ENCODE results near the gene NOVA2.

The NOVA2 gene

DNA sequence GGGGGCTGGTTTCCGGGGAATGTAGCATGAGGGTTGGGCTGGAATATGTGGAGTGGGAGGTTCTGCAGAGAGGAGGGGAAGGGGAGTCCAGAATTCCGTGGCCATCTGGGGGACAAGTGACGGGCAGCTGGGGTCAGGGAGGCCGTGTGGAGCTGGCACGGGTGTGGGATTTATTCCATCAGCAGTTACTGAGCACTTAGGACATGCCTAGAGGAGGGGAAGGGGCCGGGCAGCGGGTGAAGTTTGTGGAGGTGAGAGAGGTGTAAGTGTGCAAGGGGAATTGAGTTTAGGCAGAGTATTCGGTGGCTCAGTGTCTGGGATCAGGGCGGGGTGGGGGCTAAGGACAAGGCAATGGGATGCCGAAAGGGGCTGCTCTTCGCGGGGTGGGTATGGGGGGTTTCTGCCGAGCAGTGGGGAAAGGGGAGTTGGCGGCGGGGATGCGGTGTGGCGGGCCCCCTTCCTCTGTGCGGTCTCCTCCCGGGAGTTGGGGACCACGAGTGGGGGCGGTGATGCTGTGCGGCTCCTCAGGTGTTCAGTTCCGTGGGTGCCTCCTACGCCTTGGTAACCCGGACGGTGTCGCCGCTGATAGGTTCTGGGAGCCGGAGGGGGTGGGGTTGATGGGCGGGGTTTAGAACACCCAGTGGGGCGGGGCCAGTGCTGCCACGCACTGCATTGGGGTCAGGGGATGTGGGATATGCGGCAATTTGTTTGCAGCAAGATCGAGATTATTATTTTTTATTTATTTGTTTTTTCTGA, 27.0 kb upstream of the NOVA2 start:
- DNase-seq: peak; percentile 65 to 70

GRCh38 chr19:45999653-46000121, 26.0 kb upstream of the NOVA2 start:
- peak in 1 of 2 donors; percentile 35 for DNase-seq

DNA sequence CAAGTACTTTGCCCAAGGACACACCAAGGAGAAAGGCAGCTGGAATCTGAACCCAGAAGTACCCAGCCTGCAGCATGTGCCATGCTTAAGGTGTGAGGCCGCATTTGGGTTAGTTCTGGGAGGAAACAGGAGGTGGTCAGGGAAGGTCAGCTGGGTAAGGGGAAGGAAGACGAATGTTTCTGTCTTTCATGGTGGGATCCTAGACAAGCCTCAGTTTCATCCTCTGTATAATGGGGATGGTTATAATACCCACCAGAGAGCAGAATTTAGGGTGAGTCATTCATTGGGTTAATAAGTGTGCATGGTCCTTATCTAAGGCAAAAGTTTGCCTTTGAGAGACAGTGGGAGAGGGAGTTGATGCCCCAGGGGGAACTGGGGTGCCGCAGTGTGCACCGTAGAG, 25.2 kb upstream of the NOVA2 start:
- no peak for DNase-seq

DNA sequence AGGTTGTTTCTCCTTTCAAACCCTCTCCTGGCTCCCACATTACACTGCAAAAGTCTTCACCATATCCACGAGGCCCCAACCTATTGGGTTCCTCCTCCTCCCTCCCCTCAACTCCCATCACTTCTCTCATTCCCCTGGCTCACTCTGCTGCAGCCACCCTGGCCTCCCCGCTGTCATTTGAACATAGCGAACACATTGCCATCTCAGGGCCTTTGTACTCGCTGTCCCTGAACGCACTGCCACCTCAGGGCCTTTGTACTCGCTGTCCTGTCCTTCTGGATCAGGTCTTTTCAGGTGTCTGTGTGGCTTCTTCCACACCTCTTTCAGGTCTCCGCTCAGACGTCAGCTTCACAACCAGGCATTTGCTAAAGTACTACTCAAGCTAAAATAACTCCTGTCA, 23.3 kb upstream of the NOVA2 start:
- DNase-seq: no peak

DNA sequence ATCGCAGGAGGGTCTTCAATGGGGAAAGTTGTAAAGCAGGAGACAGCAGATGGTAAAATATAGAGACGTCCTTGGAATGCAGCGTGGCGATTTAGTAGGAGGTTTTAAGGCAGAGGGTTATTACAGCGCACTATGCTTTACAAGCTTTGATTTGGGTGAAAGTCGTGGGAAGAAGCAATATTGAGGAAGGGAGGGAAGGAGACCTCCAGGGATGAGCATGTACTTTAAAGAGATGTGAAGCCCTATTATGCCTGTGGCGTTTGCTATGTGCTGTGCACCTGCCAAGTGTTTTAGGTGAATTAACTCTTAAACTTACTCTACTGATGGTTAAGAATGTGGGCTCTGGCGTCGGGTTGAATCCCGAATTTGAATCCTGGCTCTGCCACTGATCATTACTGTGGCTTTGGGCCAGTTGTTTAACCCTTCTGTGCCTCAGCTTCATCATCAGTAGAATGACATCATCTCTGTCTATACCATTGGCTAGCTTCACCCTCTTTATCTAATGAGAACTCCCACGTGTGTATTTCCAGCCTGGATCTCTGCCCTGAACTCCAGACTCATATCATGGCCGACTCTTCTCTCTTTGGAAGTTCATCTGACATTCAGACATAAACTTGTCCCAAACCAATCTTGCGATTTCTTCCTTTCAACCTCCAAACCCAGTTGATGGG, 22.2 kb upstream of the NOVA2 start:
- no peak for DNase-seq

DNA sequence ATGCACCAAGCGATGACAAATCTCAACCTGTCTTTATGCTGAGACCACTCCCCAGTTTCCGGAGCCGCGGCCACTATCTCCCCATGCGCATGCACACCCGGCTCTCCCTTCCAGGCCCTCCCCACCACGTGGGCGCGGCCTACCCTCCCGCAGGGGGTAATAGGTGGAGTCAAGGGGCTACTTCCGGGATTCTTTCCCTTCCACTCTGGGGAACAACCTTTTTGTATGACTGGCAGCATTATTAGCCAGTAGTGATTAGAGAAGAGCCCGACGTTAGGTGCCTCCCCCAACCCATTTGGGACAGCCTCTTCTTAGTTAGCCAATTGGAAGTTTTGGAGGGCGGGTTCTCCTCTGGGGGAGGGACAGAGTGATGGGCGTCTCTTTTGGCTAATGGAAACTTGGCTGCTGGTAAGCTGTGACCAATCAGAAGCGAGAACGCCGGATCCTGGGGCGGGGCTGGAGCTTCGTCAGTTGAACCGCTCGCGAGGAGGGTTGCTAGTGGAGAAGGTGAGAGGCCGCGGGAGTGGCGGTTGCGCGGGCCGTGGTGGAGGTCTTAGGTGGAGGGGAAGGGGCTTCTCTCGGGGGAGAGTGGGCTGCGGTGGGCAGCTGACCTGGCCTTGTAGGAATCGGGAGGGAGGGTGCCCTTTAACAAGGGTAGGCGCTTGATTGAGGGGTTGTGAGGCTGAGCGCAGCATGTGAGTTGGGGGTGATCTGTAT, 21.5 kb upstream of the NOVA2 start, which contains the start of gene CCDC61:
TSS of gene CCDC61 (plus strand) at position 470 of the 717 bp plus-strand sequence. CDS start 7,552 bp downstream, outside the sequence.
- peak; percentile 93 to 95 for DNase-seq

GRCh38 chr19:45994456-45994997, 20.9 kb upstream of the NOVA2 start:
- DNase-seq: no peak

GRCh38 chr19:45990113-45990728, 16.6 kb upstream of the NOVA2 start:
- DNase-seq: no peak

- DNase-seq: no peak
Measured at GRCh38 chr19:45985321-45985720, 11.7 kb upstream of the NOVA2 start.

DNA sequence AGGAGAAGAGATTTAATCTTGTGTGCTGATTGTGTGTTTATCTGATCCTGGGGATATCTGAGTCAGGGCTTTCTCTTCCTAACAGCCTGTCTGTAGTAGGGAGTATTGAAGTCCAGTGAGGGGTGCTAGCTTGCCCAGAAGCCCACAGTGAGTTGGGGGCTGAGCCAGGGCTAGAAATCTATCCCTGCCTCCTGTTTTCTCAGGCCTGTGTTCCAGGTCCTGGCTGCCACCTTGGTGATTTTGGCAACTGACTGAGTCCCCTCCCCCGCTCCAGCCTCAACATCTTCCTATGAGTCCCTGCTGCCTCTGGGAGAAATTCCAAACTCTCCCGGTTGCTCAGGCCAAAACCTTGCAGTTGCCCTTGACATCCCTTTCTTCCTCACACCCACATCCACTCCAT, 7.7 kb upstream of the NOVA2 start:
- no peak for DNase-seq

- DNase-seq: no peak
Measured at GRCh38 chr19:45978156-45978555, 4.5 kb upstream of the NOVA2 start.

DNA sequence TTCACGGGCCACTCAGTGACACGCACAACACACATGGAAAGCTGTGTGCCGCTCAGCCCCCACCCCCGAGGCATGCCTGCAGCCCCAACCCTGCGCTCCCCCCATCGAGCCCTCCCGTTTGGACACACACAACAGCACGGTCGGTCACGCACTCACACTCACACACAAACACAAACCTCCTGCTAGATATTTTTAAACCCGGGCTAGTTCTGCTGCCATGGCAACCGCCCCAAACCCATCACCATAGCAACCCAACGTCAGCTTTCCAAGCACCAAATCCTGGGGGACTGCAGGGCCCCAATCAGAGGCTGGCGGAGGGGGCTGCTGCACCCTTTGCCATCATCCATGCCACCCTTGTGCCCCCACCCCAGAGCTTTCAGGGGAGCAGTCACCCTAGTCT, 2.5 kb upstream of the NOVA2 start:
- no peak for DNase-seq

GRCh38 chr19:45975306-45976070, 1.8 kb upstream of the NOVA2 start:
- no peak for DNase-seq

DNA sequence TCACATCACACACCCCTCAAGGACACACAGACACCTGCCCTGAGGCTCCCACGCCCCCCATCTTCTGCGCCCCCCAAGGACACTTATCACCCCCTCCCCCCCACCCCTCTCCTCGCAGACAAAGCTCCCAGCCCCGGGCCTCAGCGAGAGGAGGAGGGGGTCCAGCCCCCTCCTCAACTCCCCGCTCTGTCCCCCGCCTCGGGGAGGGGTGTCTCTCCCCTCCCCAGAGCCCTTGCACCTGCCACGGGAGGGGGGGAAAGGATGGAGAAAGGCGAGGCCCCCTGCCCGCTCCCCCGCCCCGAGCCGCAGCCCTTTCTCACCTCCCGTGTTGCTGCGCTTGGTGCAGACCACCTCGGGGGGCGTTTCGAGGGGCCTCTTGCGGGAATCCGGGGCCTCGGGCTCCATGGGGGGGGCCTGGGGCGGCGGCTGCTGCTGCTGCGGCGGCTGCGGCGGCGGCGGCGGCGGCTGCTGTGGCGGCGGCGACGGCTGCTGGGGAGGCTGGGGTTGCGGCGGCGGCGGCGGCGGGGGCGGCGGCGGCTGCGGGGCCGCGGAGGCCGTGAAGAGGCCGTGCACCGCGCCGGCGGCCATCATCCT, 621 bp downstream of the NOVA2 start:
- DNase-seq: no peak

- peak; percentile 22 to 39 for DNase-seq
Measured at GRCh38 chr19:45972081-45972946, 1.4 kb downstream of the NOVA2 start.

DNA sequence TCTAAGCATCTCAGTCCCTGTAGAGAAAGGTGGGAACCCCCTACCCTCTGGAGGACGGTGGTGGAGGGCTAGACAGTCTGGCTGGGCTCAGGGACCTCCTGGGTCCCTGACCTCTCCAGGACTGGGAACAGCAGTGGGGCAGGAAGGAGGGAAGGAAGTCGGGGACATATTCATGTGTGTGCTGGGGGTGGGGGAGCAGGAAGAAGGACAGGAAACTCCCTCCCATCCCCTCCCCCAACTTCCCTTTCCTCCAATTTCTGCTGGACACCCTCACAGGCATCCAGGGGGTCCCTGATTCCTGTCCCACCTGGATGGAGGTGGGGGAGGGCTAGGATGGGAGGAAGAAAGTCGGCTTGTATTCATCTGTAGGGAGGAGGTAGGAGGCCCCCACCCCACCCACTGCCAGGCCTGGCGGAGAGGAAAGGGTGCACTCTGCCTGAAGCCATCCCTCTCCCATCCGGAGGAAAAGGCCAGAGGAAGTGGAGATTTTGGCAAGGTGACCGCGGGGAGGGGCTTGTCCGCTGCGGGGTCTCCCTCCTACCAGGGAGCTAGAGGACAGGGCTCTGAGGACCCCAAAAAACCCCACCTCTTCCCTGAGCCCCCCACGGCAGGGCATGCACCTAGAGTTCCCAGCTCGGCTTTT, 2.3 kb downstream of the NOVA2 start:
- DNase-seq: no peak

GRCh38 chr19:45969676-45970075, 4.0 kb downstream of the NOVA2 start:
- no peak for DNase-seq

DNA sequence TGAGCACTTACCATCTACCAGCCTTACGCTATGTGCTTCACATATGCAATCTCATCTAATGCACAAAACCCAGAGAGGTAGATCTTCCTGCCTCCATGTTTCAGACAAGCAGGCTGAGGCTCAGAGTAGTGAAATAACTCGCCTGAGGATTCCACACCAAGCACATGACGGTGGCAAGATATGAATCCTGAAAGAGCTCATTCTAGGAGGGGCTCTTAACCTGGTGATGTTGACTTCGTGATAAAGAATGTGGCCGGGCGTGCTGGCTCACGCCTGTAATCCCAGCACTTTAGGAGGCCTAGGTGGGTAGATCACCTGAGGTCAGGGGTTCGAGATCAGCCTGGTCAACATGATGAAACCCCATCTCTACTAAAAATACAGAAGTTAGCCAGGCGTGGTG, 5.0 kb downstream of the NOVA2 start:
- no peak for DNase-seq

DNA sequence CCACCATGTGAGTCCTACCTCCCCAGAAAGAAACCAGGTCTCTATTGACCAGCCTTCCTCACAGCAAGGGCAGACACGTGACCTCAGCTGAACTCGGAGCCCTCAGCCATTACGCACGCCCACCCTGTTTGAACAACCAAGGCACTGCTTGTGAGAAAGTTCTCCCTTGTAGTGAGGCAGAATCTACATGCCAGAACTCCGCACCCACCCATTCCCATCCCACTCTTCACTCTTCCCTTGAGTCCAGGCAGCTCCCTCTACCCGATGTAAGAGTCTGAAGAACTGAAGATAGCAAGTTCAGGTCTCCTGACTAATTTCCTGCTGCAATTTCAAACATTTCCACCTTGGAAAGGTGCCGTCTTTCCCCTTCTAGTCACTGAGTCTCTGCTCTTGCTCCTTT, 6.4 kb downstream of the NOVA2 start:
- DNase-seq: no peak

GRCh38 chr19:45962021-45962420, 11.6 kb downstream of the NOVA2 start:
- no peak for DNase-seq

Measured in stimulated activated CD4-positive, alpha-beta T cell treated with anti-CD3 and anti-CD28 coated beads, Interleukin-2, amount 100 ng/mL, for 24 hours (primary cell).